Measurements from ENCODE around the gene DCAF12. TPM values are rescaled to one million over a fixed set of nuclear protein-coding genes. Genes with fewer than 3 reads are reported as not detected.

The DCAF12 gene
- total RNA-seq, 1 experiment from 2014 or later: 27.0 TPM

GRCh38 chr9:34089311-34089710, 37.2 kb downstream of the DCAF12 start:
- DNase-seq (ENCODE audit: low spot score): no peak
- H3K9me3 Mint-ChIP-seq: no peaks in the 10 kb centered on the region
- ATAC-seq: no peak
- H3K4me1 Mint-ChIP-seq: no peaks in the 10 kb centered on the region
- POLR2A ChIA-PET: no interaction called here
- H3K4me3 Mint-ChIP-seq: no peak overlapping the region
- H3K27ac Mint-ChIP-seq: no peak overlapping the region
- H3K27me3 Mint-ChIP-seq (ENCODE audit: low read depth): no peaks in the 10 kb centered on the region
- no peak for TF ChIP-seq SOX15 (CRISPR knock-in tag; IDR thresholded peaks at IDR 0.05)
- TF ChIP-seq NFE2L1 (CRISPR knock-in tag; IDR thresholded peaks at IDR 0.05): no peak
- H3K36me3 Mint-ChIP-seq: peaks cover 48% of the 10 kb centered on the region
- CTCF ChIA-PET: no interaction called here

- Mint-ChIP-seq H3K27me3 (ENCODE audit: low read depth) (no peaks in the 10 kb centered on the region), H3K27ac (no peak overlapping the region), H3K36me3 (peaks cover 42% of the 10 kb centered on the region), H3K4me1 (no peaks in the 10 kb centered on the region), H3K9me3 (no peaks in the 10 kb centered on the region), H3K4me3 (no peak overlapping the region)
- TF ChIP-seq GABPB1 (CRISPR knock-in tag; IDR thresholded peaks at IDR 0.05) (no peak), TCF7 (CRISPR knock-in tag; IDR thresholded peaks at IDR 0.05; ENCODE audit: low read depth) (no peak), ZBTB21 (CRISPR knock-in tag; IDR thresholded peaks at IDR 0.05; ENCODE audit: borderline replicate concordance) (no peak), MXD4 (CRISPR knock-in tag; IDR thresholded peaks at IDR 0.05; ENCODE audit: borderline replicate concordance) (no peak), NFE2L1 (CRISPR knock-in tag; IDR thresholded peaks at IDR 0.05) (no peak), ARID4B (CRISPR knock-in tag; IDR thresholded peaks at IDR 0.05; ENCODE audit: borderline replicate concordance) (no peak), E2F5 (CRISPR knock-in tag; IDR thresholded peaks at IDR 0.05) (no peak), SP1 (CRISPR knock-in tag; conservative IDR thresholded peaks at IDR 0.05) (no peak), AR (CRISPR knock-in tag; IDR thresholded peaks at IDR 0.05) (no peak), SOX15 (CRISPR knock-in tag; IDR thresholded peaks at IDR 0.05) (no peak), ZNF532 (CRISPR knock-in tag; IDR thresholded peaks at IDR 0.05; ENCODE audit: borderline replicate concordance) (no peak), GTF2I (CRISPR knock-in tag; conservative IDR thresholded peaks at IDR 0.05) (no peak)
- ChIA-PET CTCF (interaction anchor here (0.6 kb wide), 2 partner anchors 47 to 1135 kb away, joined by 3 read pairs; no protein-coding TSS in a partner anchor), POLR2A (interaction anchor here (0.7 kb wide), 1 partner anchor 529 kb away, joined by 3 read pairs; no protein-coding TSS in a partner anchor)
- ATAC-seq (no peak), DNase-seq (ENCODE audit: low spot score) (no peak)
Observed at GRCh38 chr9:34087370-34087769, 39.1 kb downstream of the DCAF12 start.

Measured in WTC11 (cell line).